ENCODE measurements around the gene MAPKAP1.

DNA sequence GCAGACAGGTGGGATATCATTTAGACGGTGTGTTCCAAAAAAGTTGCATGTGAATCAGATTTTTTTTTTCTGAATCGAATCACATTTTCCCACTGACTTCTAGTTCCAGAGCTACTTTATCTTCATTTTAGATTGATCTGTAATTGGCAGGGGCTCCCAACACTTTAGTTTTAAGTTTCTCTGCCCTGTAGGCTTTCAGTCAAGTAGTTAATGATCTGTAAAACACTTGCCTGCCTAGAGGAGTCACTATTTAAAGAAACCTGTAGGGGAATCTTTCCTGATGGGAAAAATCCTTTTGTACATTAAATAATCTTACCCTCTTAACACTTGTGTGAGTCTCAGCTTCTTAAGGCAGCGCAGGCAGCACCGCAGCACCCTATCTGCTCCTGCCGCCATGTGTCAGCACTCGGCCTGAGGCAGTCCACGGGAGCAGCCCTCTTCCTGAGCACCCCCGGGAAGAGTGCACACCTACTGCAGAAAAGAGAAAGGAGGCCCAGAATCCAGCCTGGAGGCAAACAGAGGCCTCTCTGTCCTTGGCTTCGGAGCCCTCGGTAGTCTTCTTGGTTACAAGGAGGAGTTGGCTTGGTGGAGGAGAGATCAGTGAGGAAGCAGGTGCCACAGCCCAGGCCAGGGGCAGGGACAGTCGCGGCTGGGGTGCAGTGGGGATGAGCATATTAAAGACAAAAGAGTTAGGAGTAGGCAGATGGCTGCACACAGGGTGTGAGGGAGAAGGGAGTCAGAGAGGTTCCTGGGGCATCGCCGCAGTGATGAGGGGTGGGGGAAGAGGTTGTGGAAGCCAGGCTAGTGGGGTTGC is 236.0 kb downstream of the MAPKAP1 start:
- TF ChIP-seq EZH2 (IDR thresholded peaks at IDR 0.05; ENCODE audit: borderline replicate concordance, low read length): no peak
- TF ChIP-seq, protein P1, sequence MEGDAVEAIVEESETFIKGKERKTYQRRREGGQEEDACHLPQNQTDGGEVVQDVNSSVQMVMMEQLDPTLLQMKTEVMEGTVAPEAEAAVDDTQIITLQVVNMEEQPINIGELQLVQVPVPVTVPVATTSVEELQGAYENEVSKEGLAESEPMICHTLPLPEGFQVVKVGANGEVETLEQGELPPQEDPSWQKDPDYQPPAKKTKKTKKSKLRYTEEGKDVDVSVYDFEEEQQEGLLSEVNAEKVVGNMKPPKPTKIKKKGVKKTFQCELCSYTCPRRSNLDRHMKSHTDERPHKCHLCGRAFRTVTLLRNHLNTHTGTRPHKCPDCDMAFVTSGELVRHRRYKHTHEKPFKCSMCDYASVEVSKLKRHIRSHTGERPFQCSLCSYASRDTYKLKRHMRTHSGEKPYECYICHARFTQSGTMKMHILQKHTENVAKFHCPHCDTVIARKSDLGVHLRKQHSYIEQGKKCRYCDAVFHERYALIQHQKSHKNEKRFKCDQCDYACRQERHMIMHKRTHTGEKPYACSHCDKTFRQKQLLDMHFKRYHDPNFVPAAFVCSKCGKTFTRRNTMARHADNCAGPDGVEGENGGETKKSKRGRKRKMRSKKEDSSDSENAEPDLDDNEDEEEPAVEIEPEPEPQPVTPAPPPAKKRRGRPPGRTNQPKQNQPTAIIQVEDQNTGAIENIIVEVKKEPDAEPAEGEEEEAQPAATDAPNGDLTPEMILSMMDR (IDR thresholded peaks at IDR 0.05; ENCODE audit: low read length): no peak
